Measurements from ENCODE around the gene TRIM8.

DNA sequence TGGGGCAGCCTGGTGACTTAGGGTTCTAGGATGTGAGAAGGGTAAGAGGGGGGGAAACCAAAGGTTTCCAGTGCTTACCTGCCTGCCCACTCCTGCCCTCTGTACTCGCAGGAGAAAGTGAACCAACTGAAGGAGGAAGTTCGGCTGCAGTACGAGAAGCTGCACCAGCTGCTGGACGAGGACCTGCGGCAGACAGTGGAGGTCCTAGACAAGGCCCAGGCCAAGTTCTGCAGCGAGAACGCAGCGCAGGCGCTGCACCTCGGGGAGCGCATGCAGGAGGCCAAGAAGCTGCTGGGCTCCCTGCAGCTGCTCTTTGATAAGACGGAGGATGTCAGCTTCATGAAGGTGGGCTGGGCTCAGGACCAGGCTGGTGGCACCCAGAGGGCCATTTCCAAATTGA is 10.7 kb downstream of the TRIM8 start:
- TF ChIP-seq, protein P1, sequence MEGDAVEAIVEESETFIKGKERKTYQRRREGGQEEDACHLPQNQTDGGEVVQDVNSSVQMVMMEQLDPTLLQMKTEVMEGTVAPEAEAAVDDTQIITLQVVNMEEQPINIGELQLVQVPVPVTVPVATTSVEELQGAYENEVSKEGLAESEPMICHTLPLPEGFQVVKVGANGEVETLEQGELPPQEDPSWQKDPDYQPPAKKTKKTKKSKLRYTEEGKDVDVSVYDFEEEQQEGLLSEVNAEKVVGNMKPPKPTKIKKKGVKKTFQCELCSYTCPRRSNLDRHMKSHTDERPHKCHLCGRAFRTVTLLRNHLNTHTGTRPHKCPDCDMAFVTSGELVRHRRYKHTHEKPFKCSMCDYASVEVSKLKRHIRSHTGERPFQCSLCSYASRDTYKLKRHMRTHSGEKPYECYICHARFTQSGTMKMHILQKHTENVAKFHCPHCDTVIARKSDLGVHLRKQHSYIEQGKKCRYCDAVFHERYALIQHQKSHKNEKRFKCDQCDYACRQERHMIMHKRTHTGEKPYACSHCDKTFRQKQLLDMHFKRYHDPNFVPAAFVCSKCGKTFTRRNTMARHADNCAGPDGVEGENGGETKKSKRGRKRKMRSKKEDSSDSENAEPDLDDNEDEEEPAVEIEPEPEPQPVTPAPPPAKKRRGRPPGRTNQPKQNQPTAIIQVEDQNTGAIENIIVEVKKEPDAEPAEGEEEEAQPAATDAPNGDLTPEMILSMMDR (conservative IDR thresholded peaks at IDR 0.05; ENCODE audit: low read length), result no peak
- TF ChIP-seq EZH2phosphoT487 (IDR thresholded peaks at IDR 0.05; ENCODE audit: borderline replicate concordance), result no peak

Measured in Loucy (cell line).